Measurements from ENCODE around the gene BCLAF1. TPM values are rescaled to one million over a fixed set of nuclear protein-coding genes. Genes with fewer than 3 reads are reported as not detected.

BCLAF1 gene
- total RNA-seq, 1 experiment from 2014 or later, result 175 TPM

DNA sequence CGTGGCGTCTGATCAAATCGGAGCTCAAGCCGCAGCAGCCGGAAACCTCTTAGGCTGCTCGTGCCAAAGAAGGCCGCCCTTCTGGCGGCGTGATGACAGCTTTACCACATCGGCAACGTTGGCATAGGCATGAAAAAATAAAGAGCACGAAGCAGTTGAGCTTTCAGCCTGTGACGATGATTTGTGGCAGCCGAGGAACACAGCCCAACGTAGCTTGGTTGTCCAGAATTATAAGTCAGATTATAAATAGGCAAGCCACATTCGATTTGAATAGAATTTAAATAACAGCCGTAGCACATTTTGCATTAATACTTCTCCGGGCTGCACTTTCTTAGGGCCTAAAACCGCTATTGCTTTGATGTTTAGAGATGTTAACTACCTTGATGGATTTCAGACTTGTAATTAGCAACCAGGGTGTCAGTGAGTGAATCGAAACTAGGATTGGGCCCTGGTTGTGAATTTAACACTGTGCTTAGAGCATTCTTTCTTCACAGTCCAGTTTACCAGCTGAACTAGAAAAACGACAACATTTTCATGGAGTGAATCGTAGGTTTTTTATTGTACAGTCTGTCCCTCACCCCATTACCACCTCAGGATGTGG lies 864 bp upstream of the BCLAF1 start:
- intact Hi-C loops (cut with micrococcal nuclease), result no loop called here
- H3K4me1 Mint-ChIP-seq (ENCODE audit: insufficient read depth, unreplicated experiment), result peaks cover 12% of the 10 kb centered on the region
- no peaks in the 10 kb centered on the region for H3K27me3 Mint-ChIP-seq (ENCODE audit: insufficient read depth, unreplicated experiment)
- ChIA-PET POLR2A (interaction anchor here (0.6 to 6.3 kb wide), 50 partner anchors 8 to 879 kb away, joined by 3 to 122 read pairs (median 6); partner anchors contain the start of genes AHI1, MAP3K5, MAP7 and MTFR2), CTCF (interaction anchor here (0.6 to 1.5 kb wide), 8 partner anchors 11 to 501 kb away, joined by 3 to 11 read pairs (median 4); no protein-coding TSS in a partner anchor)
- H3K9me3 Mint-ChIP-seq (ENCODE audit: unreplicated experiment), result no peaks in the 10 kb centered on the region
- BruUV-seq (replicated peaks), result no TSS peak
- H3K36me3 Mint-ChIP-seq (ENCODE audit: insufficient read depth, unreplicated experiment), result peaks cover 19% of the 10 kb centered on the region
- peak overlapping the region; percentile 96 for H3K4me3 Mint-ChIP-seq (ENCODE audit: unreplicated experiment)
- H3K27ac Mint-ChIP-seq (ENCODE audit: low read depth, unreplicated experiment), result peak overlapping the region; percentile 100
- TF ChIP-seq, protein P1, sequence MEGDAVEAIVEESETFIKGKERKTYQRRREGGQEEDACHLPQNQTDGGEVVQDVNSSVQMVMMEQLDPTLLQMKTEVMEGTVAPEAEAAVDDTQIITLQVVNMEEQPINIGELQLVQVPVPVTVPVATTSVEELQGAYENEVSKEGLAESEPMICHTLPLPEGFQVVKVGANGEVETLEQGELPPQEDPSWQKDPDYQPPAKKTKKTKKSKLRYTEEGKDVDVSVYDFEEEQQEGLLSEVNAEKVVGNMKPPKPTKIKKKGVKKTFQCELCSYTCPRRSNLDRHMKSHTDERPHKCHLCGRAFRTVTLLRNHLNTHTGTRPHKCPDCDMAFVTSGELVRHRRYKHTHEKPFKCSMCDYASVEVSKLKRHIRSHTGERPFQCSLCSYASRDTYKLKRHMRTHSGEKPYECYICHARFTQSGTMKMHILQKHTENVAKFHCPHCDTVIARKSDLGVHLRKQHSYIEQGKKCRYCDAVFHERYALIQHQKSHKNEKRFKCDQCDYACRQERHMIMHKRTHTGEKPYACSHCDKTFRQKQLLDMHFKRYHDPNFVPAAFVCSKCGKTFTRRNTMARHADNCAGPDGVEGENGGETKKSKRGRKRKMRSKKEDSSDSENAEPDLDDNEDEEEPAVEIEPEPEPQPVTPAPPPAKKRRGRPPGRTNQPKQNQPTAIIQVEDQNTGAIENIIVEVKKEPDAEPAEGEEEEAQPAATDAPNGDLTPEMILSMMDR (IDR thresholded peaks at IDR 0.05; ENCODE audit: unreplicated experiment), result no peak
- DNase-seq (ENCODE audit: unreplicated experiment), result peak; percentile 82

DNA sequence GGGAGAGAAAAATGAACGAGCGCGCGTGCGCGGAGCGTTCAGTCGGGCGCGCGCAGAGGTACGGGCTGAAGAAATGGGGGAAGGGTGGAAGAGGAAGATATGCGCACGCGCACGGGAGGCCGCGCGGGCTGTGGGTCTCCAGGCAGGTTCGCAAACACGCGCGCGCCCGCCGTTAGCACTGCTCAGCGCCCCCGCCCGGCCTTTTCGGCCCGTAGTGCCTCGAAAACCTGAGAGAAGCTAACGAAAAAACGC lies 393 bp downstream of the BCLAF1 start:
- Mint-ChIP-seq H3K27ac (ENCODE audit: low read depth, unreplicated experiment) (peak overlapping the region; percentile 100), H3K27me3 (ENCODE audit: insufficient read depth, unreplicated experiment) (no peaks in the 10 kb centered on the region), H3K4me1 (ENCODE audit: insufficient read depth, unreplicated experiment) (peaks cover 23% of the 10 kb centered on the region), H3K4me3 (ENCODE audit: unreplicated experiment) (peak overlapping the region; percentile 96), H3K9me3 (ENCODE audit: unreplicated experiment) (no peaks in the 10 kb centered on the region), H3K36me3 (ENCODE audit: insufficient read depth, unreplicated experiment) (peaks cover 19% of the 10 kb centered on the region)
- intact Hi-C loops (cut with micrococcal nuclease), result loop anchor here (1.0 to 10.0 kb wide), 3 partner anchors 261 to 790 kb away; partner anchors contain the start of genes MAP3K5 and MAP7
- POLR2A ChIA-PET, result interaction anchor here (0.6 to 6.3 kb wide), 44 partner anchors 8 to 1817 kb away, joined by 3 to 122 read pairs (median 6); partner anchors contain the start of genes AHI1, HBS1L, MAP3K5 and MAP7
- TF ChIP-seq, protein P1 (IDR thresholded peaks at IDR 0.05; ENCODE audit: unreplicated experiment), result no peak
- CTCF ChIA-PET, result interaction anchor here (0.6 to 1.0 kb wide), 4 partner anchors 16 to 1835 kb away, joined by 3 read pairs; partner anchors contain the start of gene MAP7
- BruUV-seq (replicated peaks), result TSS peak; percentile 58
- peak; percentile 86 for DNase-seq (ENCODE audit: unreplicated experiment)

DNA sequence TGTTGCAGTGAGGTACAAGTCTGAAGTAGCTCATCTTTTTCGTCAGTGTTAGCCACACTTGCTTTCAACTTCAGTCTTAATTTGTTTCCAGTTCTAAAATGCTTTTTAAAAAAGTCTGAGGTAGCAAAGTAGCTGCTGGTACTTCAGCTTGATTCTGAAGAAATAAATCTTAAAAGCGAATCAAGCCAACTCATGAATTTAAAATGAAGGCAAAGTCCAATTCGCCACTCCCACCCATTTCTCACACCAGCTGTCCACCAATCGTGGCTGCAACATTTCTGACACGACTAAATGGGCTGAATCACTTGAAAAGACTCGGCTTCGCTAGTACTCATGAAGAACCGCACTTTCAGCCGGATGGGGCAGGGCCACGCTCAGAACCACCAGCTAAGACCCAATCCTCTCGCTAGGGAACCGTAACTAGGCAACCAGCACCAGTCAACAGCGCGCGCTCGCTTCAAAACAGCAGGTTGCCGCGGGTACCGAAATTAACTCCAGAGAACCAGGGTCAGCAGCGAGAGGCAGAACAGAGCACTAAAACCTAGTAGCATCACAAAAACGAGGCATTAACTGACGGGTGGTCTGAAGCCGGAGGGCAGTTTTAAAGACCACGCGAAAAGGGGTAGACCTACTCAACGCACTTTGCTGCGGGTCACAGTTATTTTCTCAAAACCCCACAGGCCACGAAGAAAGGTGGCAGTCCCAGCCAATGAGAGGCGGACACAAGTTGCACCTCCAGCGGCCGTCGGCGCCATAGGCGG lies 900 bp downstream of the BCLAF1 start:
- DNase-seq (ENCODE audit: unreplicated experiment), result peak; percentile 85
- Mint-ChIP-seq H3K4me1 (ENCODE audit: insufficient read depth, unreplicated experiment) (peaks cover 24% of the 10 kb centered on the region), H3K36me3 (ENCODE audit: insufficient read depth, unreplicated experiment) (peaks cover 19% of the 10 kb centered on the region), H3K4me3 (ENCODE audit: unreplicated experiment) (peak overlapping the region; percentile 96), H3K9me3 (ENCODE audit: unreplicated experiment) (no peaks in the 10 kb centered on the region), H3K27me3 (ENCODE audit: insufficient read depth, unreplicated experiment) (no peaks in the 10 kb centered on the region), H3K27ac (ENCODE audit: low read depth, unreplicated experiment) (peak overlapping the region; percentile 100)
- no TSS peak for BruUV-seq (replicated peaks)
- intact Hi-C loops (cut with micrococcal nuclease), result loop anchor here (1.0 to 10.0 kb wide), 3 partner anchors 262 to 790 kb away; partner anchors contain the start of genes MAP3K5 and MAP7
- ChIA-PET CTCF (interaction anchor here (0.8 to 1.4 kb wide), 3 partner anchors 11 to 782 kb away, joined by 3 to 4 read pairs (median 4); no protein-coding TSS in a partner anchor), POLR2A (interaction anchor here (0.5 to 6.3 kb wide), 39 partner anchors 8 to 1816 kb away, joined by 3 to 122 read pairs (median 5); partner anchors contain the start of genes AHI1, HBS1L, MAP3K5 and MAP7)
- TF ChIP-seq, protein P1 (IDR thresholded peaks at IDR 0.05; ENCODE audit: unreplicated experiment), result no peak

DNA sequence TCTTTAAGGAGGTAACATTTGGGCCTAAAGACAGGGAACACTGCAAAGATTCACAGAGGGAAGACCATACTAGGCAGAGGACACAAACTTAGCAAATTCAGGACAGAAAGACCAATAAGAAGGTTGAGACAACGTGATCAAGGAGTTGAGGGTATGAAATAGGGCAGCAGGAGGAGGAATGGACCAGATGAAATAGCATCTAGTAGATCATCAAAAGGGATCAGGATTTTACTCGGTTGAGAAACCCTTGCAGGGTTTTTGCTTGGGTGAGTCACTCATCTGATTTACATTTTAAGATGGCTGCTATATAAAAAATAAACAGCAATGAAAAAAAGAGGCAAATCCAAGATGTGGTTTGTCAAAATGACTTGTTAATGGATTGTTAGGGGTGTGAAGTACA lies 4.7 kb downstream of the BCLAF1 start:
- Mint-ChIP-seq H3K4me1 (ENCODE audit: insufficient read depth, unreplicated experiment) (peaks cover 55% of the 10 kb centered on the region), H3K27ac (ENCODE audit: low read depth, unreplicated experiment) (peak overlapping the region; percentile 1), H3K36me3 (ENCODE audit: insufficient read depth, unreplicated experiment) (peaks cover 42% of the 10 kb centered on the region), H3K4me3 (ENCODE audit: unreplicated experiment) (peak overlapping the region; percentile 54), H3K27me3 (ENCODE audit: insufficient read depth, unreplicated experiment) (no peaks in the 10 kb centered on the region), H3K9me3 (ENCODE audit: unreplicated experiment) (no peaks in the 10 kb centered on the region)
- no TSS peak for BruUV-seq (replicated peaks)
- POLR2A ChIA-PET, result interaction anchor here (1.0 kb wide), 2 partner anchors 34 to 787 kb away, joined by 3 read pairs; no protein-coding TSS in a partner anchor
- intact Hi-C loops (cut with micrococcal nuclease), result loop anchor here (10.0 kb wide), 1 partner anchor 510 kb away; the partner anchor contains the start of gene MAP3K5
- CTCF ChIA-PET, result no interaction called here
- DNase-seq (ENCODE audit: unreplicated experiment), result peak; percentile 57
- TF ChIP-seq, protein P1 (IDR thresholded peaks at IDR 0.05; ENCODE audit: unreplicated experiment), result no peak

Measured in MCF 10A (cell line).